Mucosa of gallbladder (tissue), 1 donor: ENCODE data around the gene RSRC1. TPM values are rescaled to one million over a fixed set of nuclear protein-coding genes. Genes with fewer than 3 reads are reported as not detected.
"Not testable (repeated sequence)": the region's sequence is repeated elsewhere in the genome, so short reads cannot be mapped to it uniquely, and the experiment has no call there.

Source experiments
- DNase-seq: peaks from one replicate; pipeline ENCODE4 v3.0.0-alpha.2; 2020; ENCODE audit warnings: low spot score
- total RNA-seq: library from RNA; stranded (reverse); gene quantifications from one replicate; pipeline ENCODE4 v1.2.1, GENCODE V29; 2021
- donor health status: DM: no; HTN: no; CAD: no.

RSRC1 gene
- total RNA-seq, 1 donor from 2014 or later: 30.4 TPM

DNA sequence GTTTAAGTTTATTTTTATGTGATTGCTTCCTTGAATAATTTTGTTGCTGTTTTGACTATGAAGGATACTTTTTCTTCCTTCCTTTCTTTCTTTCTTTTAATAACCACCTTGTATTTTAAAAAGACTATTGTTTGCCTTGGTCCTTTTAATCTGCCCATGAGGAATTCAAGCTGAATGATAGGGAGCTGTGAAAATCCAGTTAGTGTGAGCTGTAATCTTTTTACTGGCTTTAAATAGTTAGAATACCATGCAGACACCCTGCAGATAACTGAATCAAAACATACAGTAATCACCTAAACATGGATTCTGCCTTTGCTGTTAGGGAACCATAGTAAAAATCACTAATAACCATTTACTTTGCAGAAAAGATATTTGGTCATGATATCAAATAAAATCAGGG, 110.7 kb downstream of the RSRC1 start:
- no peak for DNase-seq

DNA sequence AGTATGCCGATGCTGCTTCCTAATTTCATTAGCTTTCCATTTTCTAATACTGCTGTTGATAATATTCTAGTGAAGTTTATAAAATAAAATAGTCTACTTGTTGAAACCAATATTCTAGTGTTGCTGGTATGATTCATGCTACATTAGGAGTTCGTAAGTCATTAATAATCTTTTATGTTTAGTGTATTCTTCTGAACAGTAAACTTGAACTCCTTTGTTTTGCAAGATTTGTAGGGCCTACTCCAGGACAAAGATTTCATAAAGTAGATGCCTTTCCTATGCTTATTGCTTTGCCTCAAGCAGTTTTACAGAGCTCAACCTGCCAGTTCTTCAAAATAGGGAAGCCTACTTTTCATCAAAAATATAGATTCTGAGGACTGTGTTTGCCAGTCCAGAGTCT, 111.5 kb downstream of the RSRC1 start:
- DNase-seq: no peak

DNA sequence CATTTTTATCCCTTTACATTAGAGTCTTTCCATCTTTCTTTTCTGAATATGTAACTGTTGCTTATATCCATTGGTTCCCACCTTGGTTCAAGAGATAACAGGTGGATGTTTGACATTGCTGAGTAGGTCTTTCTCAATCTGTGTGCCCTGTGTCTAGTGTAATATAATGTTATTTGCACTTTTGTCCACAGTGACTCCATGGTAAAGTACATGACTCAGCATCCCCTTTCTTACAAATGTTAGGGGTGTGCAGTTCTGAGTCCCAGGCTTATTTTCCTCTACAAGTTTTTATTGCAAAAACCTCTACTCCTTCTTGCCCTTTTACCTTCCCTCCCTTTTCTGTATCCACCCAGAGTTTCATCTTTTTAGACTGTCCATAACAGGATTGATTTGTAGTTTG, 116.5 kb downstream of the RSRC1 start:
- no peak for DNase-seq

GRCh38 chr3:158228942-158229341, 119.1 kb downstream of the RSRC1 start:
- DNase-seq: not testable (repeated sequence)

- DNase-seq: no peak
Observed at GRCh38 chr3:158233791-158234190, 123.9 kb downstream of the RSRC1 start.

- no peak for DNase-seq
Observed at GRCh38 chr3:158244274-158244673, 134.4 kb downstream of the RSRC1 start.

DNA sequence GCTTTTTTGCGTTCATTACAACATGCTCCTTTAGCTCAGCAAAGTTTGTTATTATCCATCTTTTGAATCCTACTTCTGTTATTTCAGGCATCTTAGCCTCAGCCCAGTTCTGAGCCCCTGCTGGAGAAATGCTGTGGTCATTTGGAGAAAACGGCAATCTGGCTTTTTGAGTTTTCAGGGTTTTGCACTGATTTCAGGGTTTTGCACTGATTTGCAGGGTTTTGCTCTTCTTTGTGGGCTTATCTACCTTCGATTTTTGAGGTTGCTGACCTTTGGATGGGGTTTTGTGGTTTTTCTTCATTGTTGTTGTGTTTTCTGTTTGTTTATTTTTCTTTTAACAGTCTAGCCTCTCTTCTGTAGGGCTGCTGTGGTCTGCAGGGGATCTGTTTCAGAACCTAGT, 137.4 kb downstream of the RSRC1 start:
- DNase-seq: no peak

DNA sequence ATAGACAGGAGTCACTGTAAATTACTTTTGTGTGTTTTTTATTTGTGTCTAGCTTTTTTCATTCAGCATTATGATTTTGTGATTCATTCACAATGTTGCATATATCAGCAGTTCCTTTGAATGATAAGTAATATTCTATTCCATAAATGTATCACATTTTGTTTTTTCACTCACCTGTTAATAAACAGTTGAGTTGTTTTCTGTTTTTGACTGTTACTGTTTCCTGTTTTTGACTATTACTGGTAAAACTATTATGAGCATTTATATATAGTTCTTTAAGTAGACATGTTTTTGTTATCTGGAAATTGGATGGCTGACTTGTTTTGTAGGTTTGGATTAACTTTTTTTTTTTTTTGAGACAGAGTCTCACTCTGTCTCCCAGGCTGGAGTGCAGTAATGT, 138.4 kb downstream of the RSRC1 start:
- DNase-seq: no peak

- no peak for DNase-seq
Observed at GRCh38 chr3:158249183-158249582, 139.3 kb downstream of the RSRC1 start.

- DNase-seq: no peak
Observed at GRCh38 chr3:158258619-158259018, 148.7 kb downstream of the RSRC1 start.

- no peak for DNase-seq
Observed at GRCh38 chr3:158260392-158260791, 150.5 kb downstream of the RSRC1 start.

- no peak for DNase-seq
Observed at GRCh38 chr3:158261371-158261991, 151.6 kb downstream of the RSRC1 start.

- DNase-seq: no peak
Observed at GRCh38 chr3:158264894-158265293, 155.0 kb downstream of the RSRC1 start.

DNA sequence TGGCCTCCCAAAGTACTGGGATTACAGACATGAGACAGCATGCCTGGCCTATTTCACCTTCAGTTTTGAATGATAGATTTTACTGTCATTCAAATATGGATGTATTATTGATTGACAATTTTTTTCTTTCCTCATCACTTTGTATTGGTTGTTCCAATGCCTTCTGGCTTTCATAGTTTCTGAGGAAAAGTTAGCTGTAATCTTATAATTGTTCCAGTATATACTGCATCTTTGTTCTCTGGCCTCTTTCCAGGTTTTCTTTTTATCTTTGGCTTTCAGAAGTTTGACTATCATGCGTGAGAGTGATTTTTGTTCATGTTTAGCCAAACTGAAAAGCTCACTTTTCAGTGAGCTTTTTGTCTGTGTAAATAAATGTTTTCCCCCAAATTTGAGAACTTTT, 157.1 kb downstream of the RSRC1 start:
- DNase-seq: no peak

DNA sequence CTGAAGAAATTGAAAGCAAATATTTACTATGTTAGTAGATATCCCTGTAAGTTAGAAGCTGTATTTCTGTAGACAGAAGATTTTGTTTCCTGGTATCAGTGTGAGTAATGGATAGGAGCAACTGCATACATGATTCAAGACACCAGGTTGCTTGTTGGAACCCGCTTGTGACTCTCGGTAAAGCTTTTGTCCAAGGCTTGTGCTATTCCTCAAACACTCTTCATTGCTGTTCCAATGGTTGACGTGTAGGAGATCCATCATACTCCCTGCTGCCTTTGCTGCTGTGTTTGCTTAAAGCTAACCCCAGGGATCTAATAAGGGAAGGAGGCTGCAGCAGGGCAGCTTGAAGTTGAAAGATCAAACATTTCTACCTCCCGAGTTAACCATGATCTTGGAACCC, 160.1 kb downstream of the RSRC1 start:
- DNase-seq: no peak

- DNase-seq: no peak
Observed at GRCh38 chr3:158272081-158272480, 162.2 kb downstream of the RSRC1 start.

DNA sequence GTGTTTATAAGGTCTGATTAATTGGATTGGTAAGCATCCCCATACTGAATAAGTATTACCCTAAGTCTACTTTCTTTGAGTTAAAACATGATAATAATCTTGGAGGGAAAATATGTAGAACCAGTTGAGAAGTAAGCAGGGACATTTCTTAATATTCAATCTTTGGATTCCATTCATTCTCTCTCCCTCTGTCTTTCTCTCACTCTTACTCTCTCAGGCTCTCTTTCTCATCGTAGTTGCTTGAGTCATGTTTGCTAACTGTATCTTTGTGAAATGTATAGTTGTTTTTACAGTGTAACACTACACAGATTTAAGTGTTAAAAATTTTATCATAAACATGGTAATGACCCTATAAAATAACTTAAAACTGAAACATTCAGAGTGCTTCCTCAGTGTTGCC, 163.8 kb downstream of the RSRC1 start:
- DNase-seq: no peak

- no peak for DNase-seq
Observed at GRCh38 chr3:158278187-158278586, 168.3 kb downstream of the RSRC1 start.

DNA sequence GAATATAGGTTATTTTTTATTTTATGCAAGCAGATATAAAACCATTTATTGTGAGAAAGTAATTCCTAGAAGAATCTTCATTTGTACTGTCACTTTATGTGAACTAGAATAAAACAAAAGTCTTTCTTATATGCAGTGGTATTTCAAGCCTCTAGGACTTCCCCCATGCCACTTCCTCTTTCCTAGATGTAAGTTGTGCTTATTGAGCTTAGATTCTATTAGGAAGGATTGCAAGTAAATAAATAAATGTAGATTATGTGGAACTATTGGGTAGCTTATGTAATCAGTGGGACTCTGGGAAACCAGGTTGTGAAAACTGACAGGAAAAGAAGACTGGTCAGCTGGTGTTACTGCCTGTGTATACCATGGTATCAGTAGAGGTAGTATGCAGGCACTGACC, 169.7 kb downstream of the RSRC1 start:
- DNase-seq: no peak

- no peak for DNase-seq
Observed at GRCh38 chr3:158295771-158296170, 185.9 kb downstream of the RSRC1 start.

DNA sequence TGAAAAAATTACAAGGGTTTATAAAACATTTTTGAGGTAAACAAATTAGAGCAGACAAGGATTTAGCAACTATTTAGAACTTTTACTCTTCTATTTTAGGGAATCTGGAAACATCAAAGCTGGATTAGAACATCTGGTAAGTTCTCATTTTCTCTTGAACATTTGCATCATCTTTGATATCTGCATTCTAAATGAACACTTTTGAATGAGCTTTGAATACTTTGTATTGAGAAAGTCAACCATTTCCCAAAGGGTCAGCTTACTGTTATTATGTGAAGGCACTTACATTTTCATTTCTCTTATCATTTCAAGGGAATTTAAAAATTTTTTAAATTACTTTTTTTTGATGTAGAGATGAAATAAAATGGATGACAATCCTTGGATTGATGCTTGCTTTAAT, 188.1 kb downstream of the RSRC1 start:
- DNase-seq: no peak

- no peak for DNase-seq
Observed at GRCh38 chr3:158308236-158308928, 198.5 kb downstream of the RSRC1 start.

DNA sequence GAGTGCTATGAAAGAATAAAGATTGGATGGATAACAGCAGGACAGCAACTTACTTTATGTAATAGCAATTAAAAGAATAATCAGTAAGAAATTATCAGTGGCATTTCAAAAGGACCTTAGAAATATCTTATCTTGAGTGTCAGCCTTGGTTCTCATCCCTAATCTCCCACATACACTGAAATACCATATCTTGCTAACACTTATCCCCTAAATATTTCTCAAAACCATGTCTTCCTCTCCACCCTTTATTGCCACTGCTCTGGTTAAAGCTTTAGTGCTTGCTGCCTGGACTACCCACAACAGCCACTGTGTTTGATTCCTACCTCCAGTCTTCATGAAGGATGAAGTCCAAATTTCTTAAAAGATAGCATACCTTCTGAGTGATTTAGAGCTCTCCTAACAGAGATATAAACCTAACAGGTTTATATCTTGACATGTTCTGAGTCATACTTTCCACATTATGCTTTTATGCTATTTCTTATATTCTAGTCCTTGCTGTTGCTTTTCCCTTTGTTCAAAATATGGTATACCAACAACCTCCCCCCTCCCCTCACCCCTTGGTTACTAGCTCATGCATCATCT, 202.8 kb downstream of the RSRC1 start:
- no peak for DNase-seq
